K562 (cell line): ENCODE measurements around the gene CAMK2A. TPM values are rescaled to one million over a fixed set of nuclear protein-coding genes. Genes with fewer than 3 reads are reported as not detected.

ENCODE experiments used
- ATAC-seq: fragments of 200-7000 bp; cut with Tn5 transposase; 3 replicates; pipeline ENCODE4 v1.9.1; 2020; ENCODE audit warnings: moderate library complexity
- BruUV-seq: library from RNA; stranded (reverse); fragments of 400-500 nt; replicated peaks from 2 replicates; lab custom pipeline; 2021; lab: Mats Ljungman, UMichigan
- CTCF ChIA-PET: fragments of 300-600 bp; formaldehyde crosslinking; extraction: SDS; loops from one replicate; lab custom pipeline; 2021; ENCODE audit warnings: low intra/inter-chr PET ratio; lab: Yijun Ruan, JAX
- POLR2A ChIA-PET: fragments of 300-600, 350-650 bp; sonication (Branson Sonifier 250); formaldehyde crosslinking; extraction: SDS; loops from one replicate; lab custom pipeline; 2021; ENCODE audit warnings: antibody characterized with exemption, inconsistent platforms; lab: Yijun Ruan, JAX
- DNase-seq, 4 experiments: peaks; one replicate each; pipeline versions ENCODE4 v3.0.0 to v3.0.0-alpha.2; 2011 to 2018; ENCODE audit warnings: low spot score in 3 of 4, mixed read lengths in 3 of 4; ENCODE audit errors: extremely low read depth in 1 of 4
- FAIRE-seq: peaks from 2 replicates; lab custom pipeline; 2011; peaks lifted over from hg19 to GRCh38; lab: Jason Lieb, UNC
- H2AFZ ChIP-seq: 2 replicates; pipeline ENCODE4 v1.6.0; 2011; ENCODE audit warnings: low read depth, low read length, control low read depth, inconsistent platforms
- H3K27ac ChIP-seq: fragments of 200-600 bp; 3 replicates; pipeline ENCODE4 v1.8.0; 2011; ENCODE audit warnings: low read depth, mild to moderate bottlenecking, control low read depth, inconsistent platforms, low read length, moderate library complexity, mixed read lengths; ENCODE audit errors: extremely low read depth
- H3K27me3 ChIP-seq, 2 experiments: fragments of 300-600 bp in 1 of 2; 2 replicates in 1 of 2; 3 replicates in 1 of 2; pipeline versions ENCODE4 v1.6.0 to v1.8.0; 2011; ENCODE audit warnings: inconsistent platforms in 2 of 2, low read length in 2 of 2, mild to moderate bottlenecking in 1 of 2, mixed read lengths in 1 of 2, moderate library complexity in 1 of 2; ENCODE audit not compliant: control insufficient read depth in 2 of 2, insufficient read depth in 2 of 2
- H3K36me3 ChIP-seq: fragments of 300-600 bp; 3 replicates; pipeline ENCODE4 v1.8.0; 2011; ENCODE audit warnings: mild to moderate bottlenecking, low read length, inconsistent platforms; ENCODE audit not compliant: control insufficient read depth, insufficient read depth
- H3K4me1 ChIP-seq, 2 experiments: fragments of 200-600 bp in 1 of 2; replicated peaks in 1 of 2; 2 replicates in 1 of 2; 3 replicates in 1 of 2; pipeline versions ENCODE4 v1.5.1 to v1.8.0; 2011; ENCODE audit warnings: inconsistent platforms in 2 of 2, low read length in 2 of 2, mild to moderate bottlenecking in 1 of 2, mixed read lengths in 1 of 2, moderate library complexity in 1 of 2; ENCODE audit not compliant: control insufficient read depth in 2 of 2, insufficient read depth in 2 of 2
- H3K4me2 ChIP-seq: 2 replicates; pipeline ENCODE4 v1.6.1; 2011; ENCODE audit warnings: low read length, control low read depth, inconsistent platforms, mixed read lengths; ENCODE audit not compliant: insufficient read depth
- H3K4me3 ChIP-seq: fragments of 200-600 bp; sonication (generic), shearing (Covaris generic); 2 replicates; pipeline ENCODE4 v1.5.1; 2016; ENCODE audit warnings: control low read depth, inconsistent platforms
- H3K79me2 ChIP-seq: fragments of 200-600 bp; 3 replicates; pipeline ENCODE4 v1.8.0; 2011; ENCODE audit warnings: low read length, inconsistent platforms; ENCODE audit not compliant: control insufficient read depth, insufficient read depth
- H3K9ac ChIP-seq, 2 experiments: 2 replicates each; pipeline versions ENCODE4 v1.6.0 to v1.6.1; 2011; ENCODE audit warnings: low read depth in 2 of 2, low read length in 2 of 2, control low read depth in 1 of 2, inconsistent platforms in 1 of 2, mild to moderate bottlenecking in 1 of 2, mixed read lengths in 1 of 2; ENCODE audit not compliant: insufficient read depth in 1 of 2
- H3K9me1 ChIP-seq: one replicate; pipeline ENCODE4 v1.6.0; 2011; ENCODE audit warnings: inconsistent platforms, mild to moderate bottlenecking, low read length, moderate library complexity; ENCODE audit not compliant: control insufficient read depth, insufficient read depth
- H3K9me3 ChIP-seq: replicated peaks from 2 replicates; pipeline ENCODE4 v1.5.1; 2011; ENCODE audit warnings: low read depth, low read length, inconsistent platforms; ENCODE audit not compliant: control insufficient read depth, insufficient read depth
- H4K20me1 ChIP-seq: replicated peaks from 2 replicates; pipeline ENCODE4 v1.6.1; 2011; ENCODE audit warnings: low read length, inconsistent platforms, mixed read lengths; ENCODE audit not compliant: control insufficient read depth, insufficient read depth
- ATF6 ChIP-seq: sonication (generic); formaldehyde crosslinking; IDR thresholded peaks from 2 replicates; pipeline ENCODE4 v1.4.0; 2020; ENCODE audit warnings: mild to moderate bottlenecking, missing genetic modification reagents
- BCL6 ChIP-seq: fragments of 250-450 bp; sonication (Bioruptor Pico); IDR thresholded peaks from 2 replicates; pipeline ENCODE4 v1.4.0; 2020
- BRF1 ChIP-seq: IDR thresholded peaks from 3 replicates; pipeline ENCODE4 v1.6.1; 2011; ENCODE audit warnings: borderline replicate concordance, mild to moderate bottlenecking; ENCODE audit not compliant: insufficient read length; ENCODE audit errors: extremely low read depth
- CCAR2 ChIP-seq: fragments of 200-400 bp; formaldehyde crosslinking; IDR thresholded peaks from 2 replicates; pipeline ENCODE4 v1.6.1; 2017; ENCODE audit warnings: mild to moderate bottlenecking, low read depth, low read length
- DNMT1 ChIP-seq: fragments of 450-650 bp; IDR thresholded peaks from 2 replicates; pipeline ENCODE4 v1.6.1; 2016; ENCODE audit warnings: antibody characterized with exemption, mild to moderate bottlenecking
- ERF ChIP-seq: fragments of 450-650 bp; formaldehyde crosslinking; IDR thresholded peaks from 2 replicates; pipeline ENCODE4 v1.4.0; 2020; ENCODE audit warnings: mild to moderate bottlenecking, mixed read lengths
- GABPB1 ChIP-seq: sonication (generic); formaldehyde crosslinking; IDR thresholded peaks from 2 replicates; pipeline ENCODE4 v1.8.0; 2022; ENCODE audit warnings: mild to moderate bottlenecking, missing genetic modification reagents
- KAT7 ChIP-seq: sonication (generic); formaldehyde crosslinking; IDR thresholded peaks from 2 replicates; pipeline ENCODE4 v1.8.0; 2022; ENCODE audit warnings: missing genetic modification reagents, mild to moderate bottlenecking, borderline replicate concordance
- NFXL1 ChIP-seq: fragments of 450-650 bp; formaldehyde crosslinking; IDR thresholded peaks from 2 replicates; pipeline ENCODE4 v1.4.0; 2021; ENCODE audit warnings: mild to moderate bottlenecking
- SOX6 ChIP-seq: fragments of 450-650 bp; IDR thresholded peaks from 2 replicates; pipeline ENCODE4 v1.6.1; 2014; ENCODE audit warnings: mild to moderate bottlenecking
- ZBTB12 ChIP-seq: fragments of 250-450 bp; sonication (Bioruptor Pico); IDR thresholded peaks from 2 replicates; pipeline ENCODE4 v1.4.0; 2020
- ZNF140 ChIP-seq: fragments of 250-450 bp; sonication (Bioruptor Pico); IDR thresholded peaks from 2 replicates; pipeline ENCODE4 v1.8.0; 2021; ENCODE audit warnings: moderate library complexity, mild to moderate bottlenecking, inconsistent platforms
- WGBS: fragments of 100-300 bp; shearing (Covaris generic); methylation state at CpG from one replicate; pipeline ENCODE4 v1.1.6; 2016; ENCODE audit warnings: low coverage, mixed read lengths; ENCODE audit not compliant: insufficient coverage; ENCODE audit errors: missing lambda C conversion rate; 5-methylcytosine and 5-hydroxymethylcytosine counted together
- in situ Hi-C: fragments of 300-500 bp; cut with MboI; formaldehyde crosslinking; loops from 4 replicates; pipeline ENCODE4 v1.15.0; 2018; ENCODE audit warnings: inconsistent platforms, mixed read lengths
- intact Hi-C: fragments of 100-400 bp; cut with micrococcal nuclease; formaldehyde crosslinking; loops from 2 replicates; pipeline ENCODE4 v1.14.2; 2022
- polyA plus RNA-seq, 8 experiments: library from polyadenylated mRNA; depleted of rRNA in 4 of 8; stranded (reverse) in 5 of 8; unstranded in 3 of 8; fragments of >200 nt; fragmentation: Nextera tagmentation in 2 of 8; fragmentation: Illumina TruSeq in 1 of 8; extraction: Ambion mirVana in 2 of 8; extraction: Trizol in 1 of 8; gene quantifications; 2 replicates each; pipeline versions ENCODE4 v1.2.1 to v1.2.3, GENCODE V29; 2011 to 2014; ENCODE audit warnings: inconsistent platforms in 1 of 8, missing spikeins in 1 of 8
- total RNA-seq, 7 experiments: library from RNA; depleted of rRNA in 6 of 7; stranded (reverse); fragments of >200 nt in 6 of 7; fragmentation: Illumina TruSeq in 2 of 7; extraction: Trizol in 2 of 7; gene quantifications; 2 replicates each; pipeline versions ENCODE4 v1.2.1 to v1.2.3, GENCODE V29; 2011 to 2021; ENCODE audit warnings: low replicate concordance in 1 of 7
- TF ChIP-seq, protein P1 (sequence below): fragments of 450-650 bp; conservative IDR thresholded peaks from 2 replicates; pipeline ENCODE4 v1.6.1; 2016; ENCODE audit warnings: missing genetic modification characterization, low read depth, mild to moderate bottlenecking, control low read depth, missing compliant biosample characterization
- TF ChIP-seq, protein P2 (sequence below): fragments of 450-650 bp; IDR thresholded peaks from 2 replicates; pipeline ENCODE4 v1.6.1; 2018; ENCODE audit warnings: mild to moderate bottlenecking, low read depth; ENCODE audit not compliant: partially characterized antibody

CAMK2A gene
- total and polyA plus RNA-seq, 9 of the 15 experiments (the other 6 are each of a cell fraction or from before 2014, with no cell fraction given) = 0.01 to 0.18 (median 0.04) TPM; not detected in 6

- TF ChIP-seq, protein P1, sequence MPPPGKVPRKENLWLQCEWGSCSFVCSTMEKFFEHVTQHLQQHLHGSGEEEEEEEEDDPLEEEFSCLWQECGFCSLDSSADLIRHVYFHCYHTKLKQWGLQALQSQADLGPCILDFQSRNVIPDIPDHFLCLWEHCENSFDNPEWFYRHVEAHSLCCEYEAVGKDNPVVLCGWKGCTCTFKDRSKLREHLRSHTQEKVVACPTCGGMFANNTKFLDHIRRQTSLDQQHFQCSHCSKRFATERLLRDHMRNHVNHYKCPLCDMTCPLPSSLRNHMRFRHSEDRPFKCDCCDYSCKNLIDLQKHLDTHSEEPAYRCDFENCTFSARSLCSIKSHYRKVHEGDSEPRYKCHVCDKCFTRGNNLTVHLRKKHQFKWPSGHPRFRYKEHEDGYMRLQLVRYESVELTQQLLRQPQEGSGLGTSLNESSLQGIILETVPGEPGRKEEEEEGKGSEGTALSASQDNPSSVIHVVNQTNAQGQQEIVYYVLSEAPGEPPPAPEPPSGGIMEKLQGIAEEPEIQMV (tag) = no peak
These were observed 50.9 kb downstream of the CAMK2A start (continued) for GRCh38 chr5:150238646-150239045.

- DNase-seq = no peak
- Histone ChIP-seq H3K27ac (no peak overlapping the region), H3K9me3 (no peaks in the 10 kb centered on the region), H3K79me2 (no peaks in the 10 kb centered on the region), H3K9me1 (no peaks in the 10 kb centered on the region), H3K9ac (no peak overlapping the region), H3K4me3 (no peak overlapping the region), H3K36me3 (no peaks in the 10 kb centered on the region), H3K27me3 (peaks cover 11 to 39% of the 10 kb centered on the region in 2 experiments; a peak in 4 of 5 replicates), H4K20me1 (no peaks in the 10 kb centered on the region), H2AFZ (peak overlapping the region; percentile 21; the same call in 1 of the 2 replicates), H3K4me2 (no peak overlapping the region), H3K4me1 (no peaks in the 10 kb centered on the region)
- WGBS = 16% methylated on average over 15 of the region's 15 CpGs
- in situ Hi-C loops = no loop called here
- no peak for ATAC-seq
- BruUV-seq = no TSS peak
- ChIA-PET POLR2A (interaction anchor here (0.5 to 1.3 kb wide), 2 partner anchors 9 to 11 kb away, joined by 3 to 4 read pairs; no protein-coding TSS in a partner anchor), CTCF (no interaction called here)
- intact Hi-C loops = no loop called here
- FAIRE-seq = no peak
- no peak for TF ChIP-seq ATF6 (CRISPR knock-in tag)
- TF ChIP-seq KAT7 (CRISPR knock-in tag) = no peak
- TF ChIP-seq GABPB1 (CRISPR knock-in tag) = no peak
- no peak for TF ChIP-seq DNMT1
- no peak for TF ChIP-seq SOX6
- TF ChIP-seq NFXL1 (CRISPR knock-in tag) = no peak
- no peak for TF ChIP-seq CCAR2
- TF ChIP-seq ERF (CRISPR knock-in tag) = no peak
- TF ChIP-seq, protein P2, sequence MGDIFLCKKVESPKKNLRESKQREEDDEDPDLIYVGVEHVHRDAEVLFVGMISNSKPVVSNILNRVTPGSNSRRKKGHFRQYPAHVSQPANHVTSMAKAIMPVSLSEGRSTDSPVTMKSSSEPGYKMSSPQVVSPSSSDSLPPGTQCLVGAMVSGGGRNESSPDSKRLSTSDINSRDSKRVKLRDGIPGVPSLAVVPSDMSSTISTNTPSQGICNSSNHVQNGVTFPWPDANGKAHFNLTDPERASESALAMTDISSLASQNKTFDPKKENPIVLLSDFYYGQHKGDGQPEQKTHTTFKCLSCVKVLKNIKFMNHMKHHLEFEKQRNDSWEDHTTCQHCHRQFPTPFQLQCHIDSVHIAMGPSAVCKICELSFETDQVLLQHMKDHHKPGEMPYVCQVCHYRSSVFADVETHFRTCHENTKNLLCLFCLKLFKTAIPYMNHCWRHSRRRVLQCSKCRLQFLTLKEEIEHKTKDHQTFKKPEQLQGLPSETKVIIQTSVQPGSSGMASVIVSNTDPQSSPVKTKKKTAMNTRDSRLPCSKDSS = no peak
- no peak for TF ChIP-seq BCL6 (CRISPR knock-in tag)
- TF ChIP-seq ZBTB12 = no peak
- TF ChIP-seq BRF1 = no peak
- no peak for TF ChIP-seq ZNF140
These were observed 52.4 kb downstream of the CAMK2A start for GRCh38 chr5:150236981-150237754.
